Endothelial cell of umbilical vein (primary cell): ENCODE data around the gene CDC42BPB. TPM values are rescaled to one million over a fixed set of nuclear protein-coding genes. Genes with fewer than 3 reads are reported as not detected.

Experiments used
- BruUV-seq: library from RNA; stranded (reverse); fragments of 400-500 nt; replicated peaks from 2 replicates; lab custom pipeline; 2021; lab: Mats Ljungman, UMichigan
- CTCF ChIA-PET: fragments of 300-600, 350-600 bp; sonication (Branson Sonifier 250); formaldehyde crosslinking; loops from one replicate; lab custom pipeline; 2021; ENCODE audit warnings: antibody characterized with exemption, inconsistent platforms; lab: Charles Lee
- POLR2A ChIA-PET: fragments of 300-600, 350-600 bp; sonication (Branson Sonifier 250); formaldehyde crosslinking; loops from one replicate; lab custom pipeline; 2021; ENCODE audit warnings: antibody characterized with exemption, inconsistent platforms; lab: Charles Lee
- DNase-seq: peaks from one replicate; pipeline ENCODE4 v3.0.0-alpha.2; 2011; ENCODE audit warnings: low read depth, low spot score
- FAIRE-seq: peaks from 2 replicates; lab custom pipeline; 2011; peaks lifted over from hg19 to GRCh38; lab: Jason Lieb, UNC
- H2AFZ ChIP-seq: 2 replicates; pipeline ENCODE4 v1.6.0; 2012; ENCODE audit warnings: low read depth, low read length, control low read depth, inconsistent platforms
- H3K27ac ChIP-seq: 2 replicates; pipeline ENCODE4 v1.5.1; 2011; ENCODE audit warnings: low read depth, mild to moderate bottlenecking, control low read depth, low read length, moderate library complexity; ENCODE audit not compliant: insufficient read depth
- H3K27me3 ChIP-seq, 2 experiments: 2 replicates each; pipeline versions ENCODE4 v1.6.0 to v1.6.1; 2011; ENCODE audit warnings: low read length in 2 of 2, mixed read lengths in 1 of 2; ENCODE audit not compliant: control insufficient read depth in 2 of 2, insufficient read depth in 2 of 2
- H3K36me3 ChIP-seq, 2 experiments: 2 replicates in 1 of 2; 3 replicates in 1 of 2; pipeline ENCODE4 v1.5.1; 2011; ENCODE audit warnings: low read length in 2 of 2, mild to moderate bottlenecking in 1 of 2, moderate library complexity in 1 of 2; ENCODE audit not compliant: control insufficient read depth in 2 of 2, insufficient read depth in 2 of 2; ENCODE audit errors: extremely low read depth in 1 of 2
- H3K4me1 ChIP-seq: 3 replicates; pipeline ENCODE4 v1.5.1; 2011; ENCODE audit warnings: mild to moderate bottlenecking, low read length; ENCODE audit not compliant: control insufficient read depth, insufficient read depth; ENCODE audit errors: extremely low read depth
- H3K4me2 ChIP-seq: 2 replicates; pipeline ENCODE4 v1.6.1; 2011; ENCODE audit warnings: low read length, control low read depth, mixed read lengths; ENCODE audit not compliant: insufficient read depth
- H3K4me3 ChIP-seq, 3 experiments: fragments of 200-600 bp in 1 of 3; sonication (generic), shearing (Covaris generic) in 1 of 3; replicated peaks in 1 of 3; 2 replicates each; pipeline ENCODE4 v1.5.1; 2011 to 2016; ENCODE audit warnings: control low read depth in 3 of 3, low read length in 3 of 3, mild to moderate bottlenecking in 2 of 3, inconsistent platforms in 1 of 3, low read depth in 1 of 3, moderate library complexity in 1 of 3; ENCODE audit not compliant: insufficient read depth in 1 of 3
- H3K79me2 ChIP-seq: 2 replicates; pipeline ENCODE4 v1.6.0; 2012; ENCODE audit warnings: low read length, inconsistent platforms; ENCODE audit not compliant: control insufficient read depth, insufficient read depth
- H3K9ac ChIP-seq: replicated peaks from 2 replicates; pipeline ENCODE3; 2011; ENCODE audit warnings: low read length, control low read depth; ENCODE audit not compliant: insufficient read depth; ENCODE audit errors: extremely low read depth
- H3K9me1 ChIP-seq: replicated peaks from 3 replicates; pipeline ENCODE4 v1.6.0; 2011; ENCODE audit warnings: mild to moderate bottlenecking, low read length; ENCODE audit not compliant: control insufficient read depth, insufficient read depth; ENCODE audit errors: extremely low read depth
- H3K9me3 ChIP-seq: replicated peaks from 2 replicates; pipeline ENCODE4 v1.5.1; 2012; ENCODE audit warnings: low read length, inconsistent platforms; ENCODE audit not compliant: control insufficient read depth, insufficient read depth
- H4K20me1 ChIP-seq: replicated peaks from 2 replicates; pipeline ENCODE3; 2011; ENCODE audit warnings: mild to moderate bottlenecking, low read length; ENCODE audit not compliant: control insufficient read depth, insufficient read depth; ENCODE audit errors: extremely low read depth
- EZH2 ChIP-seq: IDR thresholded peaks from 2 replicates; pipeline ENCODE4 v1.6.1; 2012; ENCODE audit warnings: borderline replicate concordance, low read depth, mild to moderate bottlenecking, moderate library complexity, low read length, inconsistent platforms; ENCODE audit not compliant: severe bottlenecking
- MYC ChIP-seq: IDR thresholded peaks from one replicate; pipeline ENCODE4 v1.6.1; 2011; ENCODE audit warnings: mild to moderate bottlenecking, low read depth, low read length
- POLR2AphosphoS5 ChIP-seq: IDR thresholded peaks from 2 replicates; pipeline ENCODE4 v1.6.1; 2012; ENCODE audit warnings: low read depth, mild to moderate bottlenecking, control low read depth, low read length, moderate library complexity; ENCODE audit not compliant: insufficient read depth
- dilution Hi-C: fragments of 300-500 bp; cut with MboI; formaldehyde crosslinking; loops from one replicate; pipeline ENCODE4 v1.15.0; 2019; ENCODE audit warnings: low sequenced_read_pairs; ENCODE audit not compliant: extremely low pct_ligation_motif_present
- intact Hi-C: fragments of 100-400 bp; cut with micrococcal nuclease; formaldehyde crosslinking; loops from one replicate; pipeline ENCODE4 v1.10.0; 2022
- polyA plus RNA-seq, 4 experiments: library from polyadenylated mRNA; depleted of rRNA in 3 of 4; stranded (reverse) in 3 of 4; unstranded in 1 of 4; fragments of >200 nt; gene quantifications; 2 replicates each; pipeline versions ENCODE4 v1.2.1 to v1.2.3, GENCODE V29; 2011 to 2012; ENCODE audit warnings: missing spikeins in 1 of 4
- total RNA-seq: library from RNA; stranded (reverse); gene quantifications from 2 replicates; pipeline ENCODE4 v1.2.3, GENCODE V29; 2021

The CDC42BPB gene
- total and polyA plus RNA-seq, 2 donors (not counting 3 experiments of a cell fraction or from before 2014, with no cell fraction given), result 82.6 to 131 TPM

- BruUV-seq, result no TSS peak
- POLR2A ChIA-PET, result no interaction called here
Measured at GRCh38 chr14:102967506-102967795, 89.9 kb downstream of the CDC42BPB start.

GRCh38 chr14:102966681-102967505 lies 90.5 kb downstream of the CDC42BPB start:
- CTCF ChIA-PET, result interaction anchor here (1.0 kb wide), 1 partner anchor 272 kb away, joined by 6 read pairs; no protein-coding TSS in a partner anchor

More at GRCh38 chr14:102967506-102967795, 89.9 kb downstream of the CDC42BPB start:
- no peak for DNase-seq
- CTCF ChIA-PET, result no interaction called here
- H4K20me1 ChIP-seq, result no peaks in the 10 kb centered on the region
- H3K27me3 ChIP-seq, result no peaks in the 10 kb centered on the region
- H3K4me2 ChIP-seq, result no peak overlapping the region
- no peaks in the 10 kb centered on the region for H3K4me1 ChIP-seq
- H2AFZ ChIP-seq, result no peak overlapping the region
- FAIRE-seq, result no peak
- H3K9me3 ChIP-seq, result no peaks in the 10 kb centered on the region
- no peaks in the 10 kb centered on the region for H3K9me1 ChIP-seq
- TF ChIP-seq POLR2AphosphoS5, result no peak
- no peak for TF ChIP-seq EZH2
- intact Hi-C loops (no loop called here), dilution Hi-C loops (no loop called here)
- no peaks in the 10 kb centered on the region for H3K79me2 ChIP-seq
- no peak overlapping the region for H3K27ac ChIP-seq
- peaks cover 43 to 56% of the 10 kb centered on the region in 2 experiments for H3K36me3 ChIP-seq
- H3K4me3 ChIP-seq, result no peak overlapping the region
- H3K9ac ChIP-seq, result no peak overlapping the region

More at GRCh38 chr14:102966681-102967505, 90.5 kb downstream of the CDC42BPB start:
- no peaks in the 10 kb centered on the region for H3K79me2 ChIP-seq
- H3K9me1 ChIP-seq, result no peaks in the 10 kb centered on the region
- POLR2A ChIA-PET, result no interaction called here
- H3K4me1 ChIP-seq, result no peaks in the 10 kb centered on the region
- no peak overlapping the region for H3K4me2 ChIP-seq
- BruUV-seq, result no TSS peak
- FAIRE-seq, result no peak
- dilution Hi-C loops (no loop called here), intact Hi-C loops (no loop called here)
- DNase-seq, result no peak
- H3K9ac ChIP-seq, result no peak overlapping the region
- H3K4me3 ChIP-seq, result no peak overlapping the region
- H3K36me3 ChIP-seq, result peaks cover 45 to 57% of the 10 kb centered on the region in 2 experiments
- no peaks in the 10 kb centered on the region for H4K20me1 ChIP-seq
- H2AFZ ChIP-seq, result no peak overlapping the region
- no peaks in the 10 kb centered on the region for H3K27me3 ChIP-seq
- no peak for TF ChIP-seq MYC
- H3K27ac ChIP-seq, result no peak overlapping the region
- no peaks in the 10 kb centered on the region for H3K9me3 ChIP-seq
